Neutrophil (primary cell): ENCODE data around the gene RMC1.

ENCODE experiments used
- H3K27ac ChIP-seq: fragments of 200-600 bp; sonication (generic); 2 replicates; pipeline ENCODE4 v1.5.1; 2016; ENCODE audit warnings: mild to moderate bottlenecking, moderate library complexity
- H3K27me3 ChIP-seq: fragments of 200-600 bp; sonication (generic); 2 replicates; pipeline ENCODE4 v1.6.0; 2016; ENCODE audit warnings: mild to moderate bottlenecking
- H3K36me3 ChIP-seq: fragments of 200-600 bp; sonication (generic); 2 replicates; pipeline ENCODE4 v1.5.1; 2017
- H3K4me1 ChIP-seq, 2 experiments: fragments of 200-600 bp in 1 of 2; sonication (generic) in 1 of 2; 1 replicate in 1 of 2; 2 replicates in 1 of 2; pipeline versions ENCODE4 v1.5.1 to v1.6.1; 2013 to 2016; ENCODE audit warnings: low read depth in 1 of 2, low read length in 1 of 2, mild to moderate bottlenecking in 1 of 2, moderate library complexity in 1 of 2; ENCODE audit not compliant: control insufficient read depth in 1 of 2, insufficient read depth in 1 of 2
- H3K4me3 ChIP-seq, 2 experiments: fragments of 200-600 bp in 1 of 2; sonication (generic) in 1 of 2; 1 replicate in 1 of 2; 2 replicates in 1 of 2; pipeline ENCODE4 v1.5.1; 2013 to 2016; ENCODE audit warnings: low read depth in 1 of 2, low read length in 1 of 2, mild to moderate bottlenecking in 1 of 2, moderate library complexity in 1 of 2
- H3K9me3 ChIP-seq: fragments of 200-600 bp; sonication (generic); 2 replicates; pipeline ENCODE4 v1.5.1; 2016
- CTCF ChIP-seq: fragments of 200-600 bp; sonication (generic); IDR thresholded peaks from 2 replicates; pipeline ENCODE4 v1.5.1; 2016; ENCODE audit warnings: antibody characterized with exemption

RMC1 gene

GRCh38 chr18:23503038-23503962 is at the start of gene RMC1:
Gene RMC1 (plus strand): TSS chr18:23503511. CDS start chr18:23503619, 108 bp downstream.
- peak; percentile 43 for TF ChIP-seq CTCF
- Histone ChIP-seq H3K4me1 (peaks cover 46 to 50% of the 10 kb centered on the region in 2 experiments), H3K27ac (peak within 1 kb of the TSS; percentile 94), H3K36me3 (peaks cover 12% of the 10 kb centered on the region), H3K9me3 (no peaks in the 10 kb centered on the region), H3K4me3 (peak within 1 kb of the TSS; percentile 78 to 79), H3K27me3 (no peaks in the 10 kb centered on the region)

- peaks cover 61 to 62% of the 10 kb centered on the region in 2 experiments for H3K4me1 ChIP-seq
- no peak for TF ChIP-seq CTCF
- no peaks in the 10 kb centered on the region for H3K9me3 ChIP-seq
- peaks cover 13% of the 10 kb centered on the region for H3K36me3 ChIP-seq
- H3K27me3 ChIP-seq, result no peaks in the 10 kb centered on the region
- peak overlapping the region; percentile 93 for H3K27ac ChIP-seq
- H3K4me3 ChIP-seq, result peak overlapping the region; percentile 89 to 99
Observed at GRCh38 chr18:23453680-23454058, 49.6 kb upstream of the RMC1 start.

- Histone ChIP-seq H3K9me3 (no peaks in the 10 kb centered on the region), H3K27ac (peak overlapping the region; percentile 83), H3K36me3 (peaks cover 13% of the 10 kb centered on the region), H3K4me3 (no peak overlapping the region), H3K27me3 (no peaks in the 10 kb centered on the region), H3K4me1 (peaks cover 85% of the 10 kb centered on the region in 2 experiments)
- TF ChIP-seq CTCF, result no peak
Observed at GRCh38 chr18:23456835-23457234, 46.5 kb upstream of the RMC1 start.

- no peaks in the 10 kb centered on the region for H3K27me3 ChIP-seq
- H3K27ac ChIP-seq, result peak overlapping the region; percentile 83
Observed at GRCh38 chr18:23458830-23459529, 44.3 kb upstream of the RMC1 start.

DNA sequence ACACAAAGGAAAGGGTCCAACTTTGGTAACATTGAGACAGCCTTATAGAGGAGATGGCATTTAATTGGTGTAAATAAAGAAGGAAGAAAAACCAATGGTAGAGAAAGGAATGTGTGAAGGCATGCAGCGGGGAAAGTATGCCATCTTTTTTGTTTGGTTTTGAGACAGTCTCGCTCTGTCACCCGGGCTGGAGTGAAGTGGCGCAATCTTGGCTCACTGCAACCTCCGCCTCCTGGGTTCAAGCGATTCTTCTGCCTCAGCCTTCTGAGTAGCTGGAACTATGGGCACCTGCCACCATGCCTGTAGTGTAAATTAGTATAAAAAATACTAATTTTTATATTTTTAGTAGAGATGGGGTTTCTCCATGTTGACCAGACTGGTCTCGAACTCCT is 43.8 kb upstream of the RMC1 start:
- H3K27ac ChIP-seq, result peak overlapping the region; percentile 83
- peaks cover 39% of the 10 kb centered on the region for H3K36me3 ChIP-seq
- peak overlapping the region; percentile 24 to 34 for H3K4me3 ChIP-seq
- peaks cover 70 to 71% of the 10 kb centered on the region in 2 experiments for H3K4me1 ChIP-seq
- H3K9me3 ChIP-seq, result no peaks in the 10 kb centered on the region
- no peak for TF ChIP-seq CTCF
- no peaks in the 10 kb centered on the region for H3K27me3 ChIP-seq

More at GRCh38 chr18:23458830-23459529, 44.3 kb upstream of the RMC1 start:
- peak overlapping the region; percentile 24 to 34 for H3K4me3 ChIP-seq
- H3K9me3 ChIP-seq, result no peaks in the 10 kb centered on the region
- peaks cover 76% of the 10 kb centered on the region in 2 experiments for H3K4me1 ChIP-seq
- no peak for TF ChIP-seq CTCF
- H3K36me3 ChIP-seq, result peaks cover 33% of the 10 kb centered on the region
